ENCODE results near the gene NINL.

GRCh38 chr20:25466846-25467245, 118.5 kb downstream of the NINL start:
- no peak for TF ChIP-seq POLR2AphosphoS5 (IDR thresholded peaks at IDR 0.05; ENCODE audit: low read depth, low read length)
- no peak for TF ChIP-seq TEAD4 (IDR thresholded peaks at IDR 0.05; ENCODE audit: borderline replicate concordance, insufficient read depth)
- TF ChIP-seq FOXJ3 (CRISPR knock-in tag; IDR thresholded peaks at IDR 0.05): no peak
- no peak for TF ChIP-seq CTCF (IDR thresholded peaks at IDR 0.05)
- TF ChIP-seq FOSL2 (IDR thresholded peaks at IDR 0.05; ENCODE audit: borderline replicate concordance, low read depth): no peak

Data from SK-N-SH (cell line).